Parathyroid adenoma (tissue), 2 donors: ENCODE measurements around the gene AFDN.

ENCODE experiments used
- H2AFZ ChIP-seq: fragments of 300-600 bp; sonication (generic); one replicate; pipeline ENCODE4 v1.7.0; 2017; ENCODE audit warnings: antibody characterized with exemption, mild to moderate bottlenecking
- H3K27ac ChIP-seq: fragments of 300-600 bp; sonication (generic); one replicate; pipeline ENCODE4 v1.7.0; 2017
- H3K27me3 ChIP-seq: fragments of 300-600 bp; sonication (generic); one replicate; pipeline ENCODE4 v1.7.0; 2017; ENCODE audit warnings: low read length; ENCODE audit not compliant: control insufficient read depth, insufficient read depth
- H3K36me3 ChIP-seq: fragments of 300-600 bp; sonication (generic); one replicate; pipeline ENCODE4 v1.7.0; 2017; ENCODE audit warnings: low read length; ENCODE audit not compliant: control insufficient read depth, insufficient read depth
- H3K4me1 ChIP-seq: fragments of 300-600 bp; sonication (generic); one replicate; pipeline ENCODE4 v1.7.0; 2017; ENCODE audit warnings: control low read depth
- H3K4me2 ChIP-seq: fragments of 300-600 bp; sonication (generic); one replicate; pipeline ENCODE4 v1.7.0; 2017; ENCODE audit warnings: low read length
- H3K4me3 ChIP-seq: fragments of 300-600 bp; sonication (generic); one replicate; pipeline ENCODE4 v1.7.0; 2017; ENCODE audit warnings: low read depth, low read length
- H3K79me2 ChIP-seq: fragments of 300-600 bp; sonication (generic); one replicate; pipeline ENCODE4 v1.7.0; 2017; ENCODE audit warnings: control low read depth
- H3K9ac ChIP-seq: fragments of 300-600 bp; sonication (generic); one replicate; pipeline ENCODE4 v1.7.0; 2017; ENCODE audit warnings: mild to moderate bottlenecking
- H3K9me3 ChIP-seq: fragments of 300-600 bp; sonication (generic); one replicate; pipeline ENCODE4 v1.7.0; 2017; ENCODE audit warnings: low read length; ENCODE audit not compliant: control insufficient read depth
- TF ChIP-seq, protein P1 (sequence below): fragments of 300-600 bp; sonication (generic); IDR thresholded peaks from one replicate; pipeline ENCODE4 v1.7.0; 2017; ENCODE audit warnings: antibody characterized with exemption, mild to moderate bottlenecking
- donor health status: primary hyperparathyroidism.

The AFDN gene

DNA sequence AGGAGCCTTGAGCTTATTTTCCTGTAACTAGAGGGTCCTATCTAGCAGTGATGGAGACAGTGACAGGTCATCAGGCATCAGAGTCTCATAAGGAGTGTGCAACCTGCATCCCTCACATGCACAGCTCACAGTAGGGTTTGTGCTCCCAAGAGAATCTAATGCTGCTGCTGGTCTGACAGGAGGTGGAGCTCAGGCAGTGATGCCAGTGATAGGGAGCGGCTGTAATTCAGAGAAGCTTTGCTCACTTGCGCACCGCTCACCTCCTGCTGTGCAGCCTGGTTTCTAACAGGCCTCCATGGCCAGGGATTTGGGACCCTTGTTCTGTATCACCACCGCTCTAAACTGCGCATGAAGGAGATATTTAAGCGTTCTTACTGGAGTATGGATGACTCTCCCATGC lies 176.1 kb downstream of the AFDN start:
- H3K4me1 ChIP-seq, result no peaks in the 10 kb centered on the region
- H3K4me2 ChIP-seq, result no peak overlapping the region
- no peak overlapping the region for H2AFZ ChIP-seq
- TF ChIP-seq, protein P1, sequence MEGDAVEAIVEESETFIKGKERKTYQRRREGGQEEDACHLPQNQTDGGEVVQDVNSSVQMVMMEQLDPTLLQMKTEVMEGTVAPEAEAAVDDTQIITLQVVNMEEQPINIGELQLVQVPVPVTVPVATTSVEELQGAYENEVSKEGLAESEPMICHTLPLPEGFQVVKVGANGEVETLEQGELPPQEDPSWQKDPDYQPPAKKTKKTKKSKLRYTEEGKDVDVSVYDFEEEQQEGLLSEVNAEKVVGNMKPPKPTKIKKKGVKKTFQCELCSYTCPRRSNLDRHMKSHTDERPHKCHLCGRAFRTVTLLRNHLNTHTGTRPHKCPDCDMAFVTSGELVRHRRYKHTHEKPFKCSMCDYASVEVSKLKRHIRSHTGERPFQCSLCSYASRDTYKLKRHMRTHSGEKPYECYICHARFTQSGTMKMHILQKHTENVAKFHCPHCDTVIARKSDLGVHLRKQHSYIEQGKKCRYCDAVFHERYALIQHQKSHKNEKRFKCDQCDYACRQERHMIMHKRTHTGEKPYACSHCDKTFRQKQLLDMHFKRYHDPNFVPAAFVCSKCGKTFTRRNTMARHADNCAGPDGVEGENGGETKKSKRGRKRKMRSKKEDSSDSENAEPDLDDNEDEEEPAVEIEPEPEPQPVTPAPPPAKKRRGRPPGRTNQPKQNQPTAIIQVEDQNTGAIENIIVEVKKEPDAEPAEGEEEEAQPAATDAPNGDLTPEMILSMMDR, result no peak
- H3K4me3 ChIP-seq, result no peak overlapping the region
- H3K27ac ChIP-seq, result no peak overlapping the region
- H3K27me3 ChIP-seq, result no peaks in the 10 kb centered on the region
- no peak overlapping the region for H3K9ac ChIP-seq
- H3K9me3 ChIP-seq, result no peaks in the 10 kb centered on the region
- H3K36me3 ChIP-seq, result no peaks in the 10 kb centered on the region
- no peaks in the 10 kb centered on the region for H3K79me2 ChIP-seq

DNA sequence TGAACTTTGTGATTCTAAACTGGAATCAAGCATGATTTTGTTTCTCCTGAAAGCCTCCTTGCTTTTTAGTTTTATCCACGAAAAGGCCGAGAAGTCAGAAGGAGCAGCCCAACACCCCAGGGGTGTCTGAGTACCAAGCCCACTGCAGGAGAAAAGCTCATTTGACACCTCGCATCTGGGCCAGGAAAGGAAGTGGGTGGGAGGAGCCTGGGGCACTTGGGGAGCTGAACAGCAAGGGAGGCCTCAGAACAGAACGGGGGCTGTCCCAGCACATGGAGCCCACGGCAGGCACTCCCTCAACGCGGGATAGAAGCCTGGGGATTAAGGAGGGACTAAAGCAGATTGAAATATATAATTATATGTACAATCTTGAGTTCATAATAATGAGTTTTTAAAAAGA lies 177.3 kb downstream of the AFDN start:
- TF ChIP-seq, protein P1, result no peak
- no peak overlapping the region for H3K4me2 ChIP-seq
- H3K4me3 ChIP-seq, result no peak overlapping the region
- H3K4me1 ChIP-seq, result no peaks in the 10 kb centered on the region
- no peaks in the 10 kb centered on the region for H3K27me3 ChIP-seq
- H3K79me2 ChIP-seq, result no peaks in the 10 kb centered on the region
- no peak overlapping the region for H3K27ac ChIP-seq
- H3K9me3 ChIP-seq, result no peaks in the 10 kb centered on the region
- no peaks in the 10 kb centered on the region for H3K36me3 ChIP-seq
- no peak overlapping the region for H3K9ac ChIP-seq
- no peak overlapping the region for H2AFZ ChIP-seq

DNA sequence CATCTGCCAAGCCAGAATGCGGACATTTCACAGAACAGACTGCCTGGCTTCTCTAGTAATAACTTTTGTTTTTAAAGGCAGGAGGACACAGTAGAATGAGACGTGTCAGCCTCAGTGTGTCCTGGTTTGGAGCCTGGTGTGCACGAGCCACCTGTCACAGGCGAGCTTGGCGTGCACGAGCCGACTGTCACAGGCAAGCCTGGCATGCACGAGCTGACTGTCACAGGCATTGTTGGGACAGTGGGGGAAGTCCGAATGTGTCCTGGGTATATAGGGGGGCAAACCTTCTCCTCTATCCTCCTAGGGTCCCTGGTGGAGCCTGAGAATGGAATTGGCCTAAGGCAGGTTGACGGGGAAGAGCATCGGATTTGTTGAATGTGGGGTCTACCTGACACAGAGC lies 178.2 kb downstream of the AFDN start:
- H3K9ac ChIP-seq, result no peak overlapping the region
- H3K79me2 ChIP-seq, result no peaks in the 10 kb centered on the region
- H2AFZ ChIP-seq, result no peak overlapping the region
- H3K9me3 ChIP-seq, result no peaks in the 10 kb centered on the region
- H3K4me2 ChIP-seq, result no peak overlapping the region
- TF ChIP-seq, protein P1, result no peak
- no peaks in the 10 kb centered on the region for H3K4me1 ChIP-seq
- H3K27me3 ChIP-seq, result no peaks in the 10 kb centered on the region
- H3K4me3 ChIP-seq, result no peak overlapping the region
- H3K36me3 ChIP-seq, result no peaks in the 10 kb centered on the region
- H3K27ac ChIP-seq, result no peak overlapping the region

DNA sequence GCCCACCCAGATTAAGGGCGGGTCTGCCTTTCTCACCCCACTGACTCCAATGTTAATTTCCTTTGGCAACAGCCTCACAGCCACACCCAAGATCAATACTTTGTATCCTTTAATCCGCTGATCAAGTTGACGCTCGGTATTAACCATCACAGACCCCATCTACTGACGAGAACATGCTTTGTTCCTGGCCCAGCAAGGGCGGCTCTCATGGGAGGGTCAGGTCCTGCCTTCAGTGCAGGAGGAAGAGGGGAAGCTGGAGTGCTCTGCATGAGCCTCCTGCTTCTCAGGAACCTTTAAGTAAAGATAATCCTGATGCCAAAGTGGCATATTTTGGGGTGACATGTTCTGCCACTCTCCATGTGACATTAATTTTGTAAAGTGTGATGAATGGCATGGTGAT lies 179.1 kb downstream of the AFDN start:
- Histone ChIP-seq H2AFZ (no peak overlapping the region), H3K79me2 (no peaks in the 10 kb centered on the region), H3K27ac (no peak overlapping the region), H3K4me1 (no peaks in the 10 kb centered on the region), H3K27me3 (no peaks in the 10 kb centered on the region), H3K36me3 (no peaks in the 10 kb centered on the region), H3K4me3 (no peak overlapping the region), H3K9me3 (no peaks in the 10 kb centered on the region), H3K4me2 (no peak overlapping the region), H3K9ac (no peak overlapping the region)
- TF ChIP-seq, protein P1, result no peak

DNA sequence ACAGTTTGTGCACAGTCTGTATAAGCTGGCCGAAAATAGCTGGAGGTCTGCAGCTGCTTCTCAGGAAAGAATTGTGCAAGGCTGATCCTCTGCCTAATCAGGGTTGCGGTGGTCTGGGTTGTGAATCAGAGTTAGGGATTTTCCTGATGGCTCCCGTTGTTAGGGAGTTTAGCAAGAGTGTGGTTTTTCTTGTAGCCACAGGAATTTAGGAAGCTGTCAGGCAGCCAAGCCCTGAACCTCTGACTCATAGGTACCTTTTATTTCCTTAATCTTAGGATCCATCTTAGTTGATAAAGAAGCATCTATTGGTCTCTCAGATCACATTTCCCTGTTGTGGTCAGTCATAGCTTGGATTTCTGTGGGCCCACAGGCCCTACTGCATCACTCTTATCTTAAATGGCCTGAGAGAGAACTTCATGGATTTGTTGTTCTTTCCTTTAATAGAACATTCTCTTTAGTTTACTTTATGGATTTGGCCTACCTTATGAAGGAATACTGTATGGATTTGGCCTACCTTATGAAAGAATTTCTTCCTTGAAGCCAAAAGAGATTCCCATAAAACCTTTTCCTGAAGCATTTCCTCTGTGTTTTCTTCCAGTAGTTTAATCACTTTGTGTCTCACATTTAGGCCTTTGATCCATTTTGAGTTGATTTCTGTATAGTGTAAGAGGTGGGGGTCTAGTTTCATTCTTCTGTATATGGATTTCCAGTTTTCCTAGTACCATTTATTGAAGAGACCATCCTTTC lies 181.1 kb downstream of the AFDN start:
- TF ChIP-seq, protein P1, result no peak
- H3K79me2 ChIP-seq, result no peaks in the 10 kb centered on the region
- H3K4me3 ChIP-seq, result no peak overlapping the region
- H3K9ac ChIP-seq, result no peak overlapping the region
- H3K27me3 ChIP-seq, result no peaks in the 10 kb centered on the region
- no peaks in the 10 kb centered on the region for H3K4me1 ChIP-seq
- no peaks in the 10 kb centered on the region for H3K9me3 ChIP-seq
- no peak overlapping the region for H3K4me2 ChIP-seq
- H3K36me3 ChIP-seq, result no peaks in the 10 kb centered on the region
- H2AFZ ChIP-seq, result no peak overlapping the region
- no peak overlapping the region for H3K27ac ChIP-seq
